Measurements from ENCODE around the gene SMURF2. TPM values are rescaled to one million over a fixed set of nuclear protein-coding genes. Genes with fewer than 3 reads are reported as not detected.

Gene SMURF2
- total and polyA plus RNA-seq, 2 of the 4 experiments (the other 2 are of a cell fraction): 131 to 774 TPM

- no peak overlapping the region for H3K18ac ChIP-seq (ENCODE audit: low read depth, low read length)
- no peak overlapping the region for H3K9ac ChIP-seq (ENCODE audit: low read depth, low read length)
- CTCF ChIA-PET: interaction anchor here (1.0 kb wide), 1 partner anchor 12 kb away, joined by 3 read pairs; no protein-coding TSS in a partner anchor
- no peak overlapping the region for H3K4ac ChIP-seq (ENCODE audit: low read depth, low read length)
- peaks cover 62% of the 10 kb centered on the region for H4K20me1 ChIP-seq (ENCODE audit: insufficient read depth, low read length)
- no peak overlapping the region for H4K91ac ChIP-seq (ENCODE audit: insufficient read depth, low read depth, low read length)
- H3K36me3 ChIP-seq (ENCODE audit: control insufficient read depth, insufficient read depth, low read length): peaks cover 52% of the 10 kb centered on the region
- H3K56ac ChIP-seq (ENCODE audit: extremely low read depth, insufficient read depth, low read length): no peak overlapping the region
- no TSS peak for BruUV-seq (replicated peaks)
- H3K27ac ChIP-seq (ENCODE audit: insufficient read depth, low read length): no peak overlapping the region
- H3K9me1 ChIP-seq (ENCODE audit: insufficient read depth, low read length): 0 out of 2 replicates have a peak, but pooled peaks cover 6% of the 10 kb centered on the region
- no peak overlapping the region for H2AK5ac ChIP-seq (ENCODE audit: low read depth, low read length)
- intact Hi-C loops (cut with micrococcal nuclease) (no loop called here), in situ Hi-C loops (cut with MboI; ENCODE audit: low sequenced_read_pairs) (no loop called here), dilution Hi-C loops (cut with HindIII; ENCODE audit: low sequenced_read_pairs, unreplicated experiment) (no loop called here)
- H3K4me1 ChIP-seq (ENCODE audit: control insufficient read depth, insufficient read depth, low read length): peaks cover 5% of the 10 kb centered on the region
- H3K79me1 ChIP-seq (ENCODE audit: low read depth in 1 of 2, low read length in 2 of 2): peaks cover 21 to 48% of the 10 kb centered on the region in 2 experiments
- no peak overlapping the region for H3K14ac ChIP-seq (replicated peaks; ENCODE audit: low read depth, low read length)
- no peak overlapping the region for H3K4me2 ChIP-seq (ENCODE audit: low read depth, low read length)
- POLR2A ChIA-PET (ENCODE audit: unreplicated experiment): no interaction called here
- 0 out of 2 replicates have a peak overlapping the region, but pooled peaks have one; percentile 4 for H4K5ac ChIP-seq (ENCODE audit: low read depth, low read length)
- H2AFZ ChIP-seq (replicated peaks; ENCODE audit: low read length, poor library complexity): no peak overlapping the region
- DNase-seq (no peak), ATAC-seq (ENCODE audit: low read depth) (no peak)
- H2BK20ac ChIP-seq (ENCODE audit: low read depth, low read length): no peak overlapping the region
- no peak overlapping the region for H2BK120ac ChIP-seq (ENCODE audit: low read depth, low read length)
- no peaks in the 10 kb centered on the region for H3K9me3 ChIP-seq (ENCODE audit: control insufficient read depth, insufficient read depth, low read length)
- no peak overlapping the region for H2BK15ac ChIP-seq (ENCODE audit: low read depth, low read length)
- no peak overlapping the region for H3K4me3 ChIP-seq (ENCODE audit: insufficient read depth, low read depth, low read length)
- no CpG with 5 or more reads among the region's 4 CpGs for WGBS, 2 experiments (ENCODE audit: extremely low coverage in 2 of 2, insufficient read length in 1 of 2)
- no peak overlapping the region for H4K8ac ChIP-seq (ENCODE audit: low read depth in 2 of 2, low read length in 2 of 2)
- no peaks in the 10 kb centered on the region for H3K27me3 ChIP-seq (ENCODE audit: control insufficient read depth, insufficient read depth, low read length)
- TF ChIP-seq MAFK (IDR thresholded peaks at IDR 0.05; ENCODE audit: low read depth, low read length): no peak
- no peak for TF ChIP-seq POLR2A (IDR thresholded peaks at IDR 0.05; ENCODE audit: low read depth, low read length)
- TF ChIP-seq MAZ (IDR thresholded peaks at IDR 0.05; ENCODE audit: borderline replicate concordance, low read depth, low read length): no peak
- no peak for TF ChIP-seq CHD1 (IDR thresholded peaks at IDR 0.05; ENCODE audit: low read depth, low read length)
- no peak for TF ChIP-seq NFE2L2 (IDR thresholded peaks at IDR 0.05; ENCODE audit: low read depth, low read length)
- TF ChIP-seq RFX5 (IDR thresholded peaks at IDR 0.05; ENCODE audit: low read depth, low read length): no peak
- no peak for TF ChIP-seq ELK1 (IDR thresholded peaks at IDR 0.05; ENCODE audit: borderline replicate concordance, low read depth, low read length)
- no peak overlapping the region for H3K23ac ChIP-seq (ENCODE audit: low read depth, low read length)
- H2BK5ac ChIP-seq (ENCODE audit: low read depth, low read length, poor library complexity, severe bottlenecking): peak overlapping the region; percentile 2
- no peak overlapping the region for H2AK9ac ChIP-seq (replicated peaks; ENCODE audit: low read depth, low read length, poor library complexity)
Observed at GRCh38 chr17:64555281-64555680, 106.8 kb downstream of the SMURF2 start.

Measured in IMR-90 (cell line).